Ramos (cell line): Measurements from ENCODE around the gene PPP1R14D.

Experiments used
- in situ Hi-C: fragments of 300-500 bp; cut with MboI; formaldehyde crosslinking; loops from one replicate; pipeline ENCODE4 v1.14.3; 2022; ENCODE audit warnings: low sequenced_read_pairs; ENCODE audit not compliant: unreplicated experiment

The PPP1R14D gene

GRCh38 chr15:40854161-40854560 is 25.7 kb upstream of the PPP1R14D start:
- in situ Hi-C loops, result no loop called here

- in situ Hi-C loops, result no loop called here
Measured at GRCh38 chr15:40853241-40853890, 24.9 kb upstream of the PPP1R14D start.

GRCh38 chr15:40852529-40852928 is 24.0 kb upstream of the PPP1R14D start:
- in situ Hi-C loops, result no loop called here

- in situ Hi-C loops, result no loop called here
Measured at GRCh38 chr15:40850576-40851112, 22.1 kb upstream of the PPP1R14D start.

GRCh38 chr15:40847223-40847961 is 18.9 kb upstream of the PPP1R14D start:
- in situ Hi-C loops, result no loop called here

GRCh38 chr15:40846841-40847222 is 18.3 kb upstream of the PPP1R14D start:
- in situ Hi-C loops, result no loop called here

- in situ Hi-C loops, result no loop called here
Measured at GRCh38 chr15:40845511-40846284, 17.2 kb upstream of the PPP1R14D start.

- in situ Hi-C loops, result no loop called here
Measured at GRCh38 chr15:40845036-40845435, 16.5 kb upstream of the PPP1R14D start.

- in situ Hi-C loops, result no loop called here
Measured at GRCh38 chr15:40844696-40845030, 16.2 kb upstream of the PPP1R14D start.

GRCh38 chr15:40843885-40844695 is 15.6 kb upstream of the PPP1R14D start, which contains the start of gene SPINT1:
Gene SPINT1, plus strand, starts transcription at chr15:40844048. Its CDS starts 507 bp downstream, at chr15:40844555.
- in situ Hi-C loops, result no loop called here

GRCh38 chr15:40843261-40843884 is 14.9 kb upstream of the PPP1R14D start:
- in situ Hi-C loops, result no loop called here

GRCh38 chr15:40841741-40842140 is 13.2 kb upstream of the PPP1R14D start:
- in situ Hi-C loops, result no loop called here

GRCh38 chr15:40838756-40839155 is 10.2 kb upstream of the PPP1R14D start:
- in situ Hi-C loops, result no loop called here

- in situ Hi-C loops, result no loop called here
Measured at GRCh38 chr15:40836020-40836419, 7.5 kb upstream of the PPP1R14D start.

GRCh38 chr15:40832903-40833302 is 4.4 kb upstream of the PPP1R14D start:
- in situ Hi-C loops, result no loop called here

GRCh38 chr15:40831861-40832260 is 3.4 kb upstream of the PPP1R14D start:
- in situ Hi-C loops, result no loop called here

GRCh38 chr15:40830884-40831283 is 2.4 kb upstream of the PPP1R14D start:
- in situ Hi-C loops, result no loop called here

GRCh38 chr15:40829115-40829514 is 607 bp upstream of the PPP1R14D start:
- in situ Hi-C loops, result no loop called here

- in situ Hi-C loops, result no loop called here
Measured at GRCh38 chr15:40826423-40827075, 2.0 kb downstream of the PPP1R14D start.
